Chondrocyte (in vitro differentiated cells): Measurements from ENCODE around the gene RANBP3. TPM values are rescaled to one million over a fixed set of nuclear protein-coding genes. Genes with fewer than 3 reads are reported as not detected.

Experiments
- DNase-seq: peaks from one replicate; pipeline ENCODE4 v3.0.0; 2021; ENCODE audit warnings: mixed read lengths, low spot score
- H3K27ac Mint-ChIP-seq: one replicate; pipeline ENCODE4 v1.8.0; 2021; ENCODE audit warnings: mild to moderate bottlenecking, moderate library complexity, mixed read lengths; ENCODE audit not compliant: unreplicated experiment
- H3K27me3 Mint-ChIP-seq: 2 replicates; pipeline ENCODE4 v1.8.0; 2021; ENCODE audit warnings: low read depth, mixed read lengths
- H3K36me3 Mint-ChIP-seq: 2 replicates; pipeline ENCODE4 v1.8.0; 2021; ENCODE audit warnings: low read depth, mixed read lengths
- H3K4me1 Mint-ChIP-seq: 2 replicates; pipeline ENCODE4 v1.8.0; 2021; ENCODE audit warnings: low read depth, mild to moderate bottlenecking, mixed read lengths
- H3K4me3 Mint-ChIP-seq: one replicate; pipeline ENCODE4 v1.8.0; 2021; ENCODE audit warnings: mild to moderate bottlenecking, moderate library complexity, mixed read lengths; ENCODE audit not compliant: unreplicated experiment
- H3K9me3 Mint-ChIP-seq: 2 replicates; pipeline ENCODE4 v1.8.0; 2021; ENCODE audit warnings: low read depth, mixed read lengths
- total RNA-seq: library from RNA; stranded (reverse); gene quantifications from 3 replicates; pipeline ENCODE4 v1.2.1, GENCODE V29; 2021
- TF ChIP-seq, protein P1 (sequence below): fragments of 200-600 bp; sonication (generic); IDR thresholded peaks from 2 replicates; pipeline ENCODE4 v1.5.0; 2021; ENCODE audit warnings: antibody characterized with exemption, mild to moderate bottlenecking, moderate library complexity

Gene RANBP3
- total RNA-seq, 1 donor from 2014 or later: 53.5 TPM

DNA sequence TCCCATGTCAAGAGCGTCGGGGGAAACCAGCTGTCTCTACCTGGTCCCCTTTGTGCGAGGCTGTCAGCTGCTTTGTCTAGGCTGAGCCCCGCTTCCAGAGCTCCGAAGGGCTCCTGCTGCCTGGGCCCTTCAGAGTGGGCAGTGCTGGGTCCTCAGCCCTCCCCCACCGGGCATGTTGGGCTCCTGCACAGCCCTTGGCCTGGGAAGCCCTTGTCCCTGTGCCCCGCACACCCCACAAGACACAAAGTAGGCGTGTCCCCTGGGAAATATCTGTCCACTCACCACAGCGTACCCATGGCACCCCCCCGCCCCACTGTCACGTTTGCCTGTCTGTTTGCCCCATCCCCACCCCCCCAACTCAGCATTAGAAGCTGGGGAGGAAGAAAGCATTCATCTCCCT, 39.6 kb upstream of the RANBP3 start:
- H3K4me3 Mint-ChIP-seq: no peak overlapping the region
- H3K27ac Mint-ChIP-seq: no peak overlapping the region
- no peaks in the 10 kb centered on the region for H3K27me3 Mint-ChIP-seq
- peaks cover 6% of the 10 kb centered on the region for H3K36me3 Mint-ChIP-seq
- no peaks in the 10 kb centered on the region for H3K9me3 Mint-ChIP-seq
- TF ChIP-seq, protein P1, sequence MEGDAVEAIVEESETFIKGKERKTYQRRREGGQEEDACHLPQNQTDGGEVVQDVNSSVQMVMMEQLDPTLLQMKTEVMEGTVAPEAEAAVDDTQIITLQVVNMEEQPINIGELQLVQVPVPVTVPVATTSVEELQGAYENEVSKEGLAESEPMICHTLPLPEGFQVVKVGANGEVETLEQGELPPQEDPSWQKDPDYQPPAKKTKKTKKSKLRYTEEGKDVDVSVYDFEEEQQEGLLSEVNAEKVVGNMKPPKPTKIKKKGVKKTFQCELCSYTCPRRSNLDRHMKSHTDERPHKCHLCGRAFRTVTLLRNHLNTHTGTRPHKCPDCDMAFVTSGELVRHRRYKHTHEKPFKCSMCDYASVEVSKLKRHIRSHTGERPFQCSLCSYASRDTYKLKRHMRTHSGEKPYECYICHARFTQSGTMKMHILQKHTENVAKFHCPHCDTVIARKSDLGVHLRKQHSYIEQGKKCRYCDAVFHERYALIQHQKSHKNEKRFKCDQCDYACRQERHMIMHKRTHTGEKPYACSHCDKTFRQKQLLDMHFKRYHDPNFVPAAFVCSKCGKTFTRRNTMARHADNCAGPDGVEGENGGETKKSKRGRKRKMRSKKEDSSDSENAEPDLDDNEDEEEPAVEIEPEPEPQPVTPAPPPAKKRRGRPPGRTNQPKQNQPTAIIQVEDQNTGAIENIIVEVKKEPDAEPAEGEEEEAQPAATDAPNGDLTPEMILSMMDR: no peak
- H3K4me1 Mint-ChIP-seq: peaks cover 13% of the 10 kb centered on the region
- peak; percentile 42 for DNase-seq

DNA sequence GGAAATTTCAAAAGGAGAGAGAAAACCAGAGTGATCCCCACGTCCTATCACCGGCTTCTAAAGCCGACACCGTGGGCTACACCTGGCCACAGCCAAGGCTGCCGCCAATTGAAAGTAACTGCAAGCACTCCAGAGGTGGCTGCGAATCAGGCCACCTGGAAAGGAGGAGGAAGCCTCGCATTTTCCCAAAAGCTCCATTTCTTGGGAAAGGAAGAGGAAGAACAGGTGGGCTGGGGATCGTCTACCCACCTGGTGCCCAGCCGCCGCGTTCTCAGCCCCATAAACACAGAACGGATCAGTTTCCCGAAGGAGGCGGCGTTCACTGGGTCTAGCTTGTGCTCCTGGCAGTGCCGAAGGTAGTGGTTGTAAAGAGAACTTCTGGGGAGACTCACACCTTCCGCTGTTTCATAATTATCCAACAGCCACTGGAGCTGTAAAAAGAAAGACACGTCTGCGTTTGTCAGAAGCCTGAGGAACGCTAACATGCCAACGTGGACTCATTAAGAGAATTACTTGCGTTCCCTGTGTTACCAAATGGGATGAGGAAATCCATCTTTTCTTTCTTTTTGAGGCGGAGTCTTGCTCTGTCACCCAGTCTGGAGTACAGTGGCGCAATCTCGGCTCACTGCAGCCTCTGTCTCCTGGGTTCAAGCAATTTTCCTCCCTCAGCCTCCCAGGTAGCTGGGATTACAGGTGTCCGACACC, 38.1 kb upstream of the RANBP3 start:
- Mint-ChIP-seq H3K4me3 (no peak overlapping the region), H3K27me3 (no peaks in the 10 kb centered on the region), H3K4me1 (peaks cover 4% of the 10 kb centered on the region), H3K36me3 (peaks cover 6% of the 10 kb centered on the region), H3K9me3 (no peaks in the 10 kb centered on the region), H3K27ac (no peak overlapping the region)
- TF ChIP-seq, protein P1: no peak
- DNase-seq: peak; percentile 54

DNA sequence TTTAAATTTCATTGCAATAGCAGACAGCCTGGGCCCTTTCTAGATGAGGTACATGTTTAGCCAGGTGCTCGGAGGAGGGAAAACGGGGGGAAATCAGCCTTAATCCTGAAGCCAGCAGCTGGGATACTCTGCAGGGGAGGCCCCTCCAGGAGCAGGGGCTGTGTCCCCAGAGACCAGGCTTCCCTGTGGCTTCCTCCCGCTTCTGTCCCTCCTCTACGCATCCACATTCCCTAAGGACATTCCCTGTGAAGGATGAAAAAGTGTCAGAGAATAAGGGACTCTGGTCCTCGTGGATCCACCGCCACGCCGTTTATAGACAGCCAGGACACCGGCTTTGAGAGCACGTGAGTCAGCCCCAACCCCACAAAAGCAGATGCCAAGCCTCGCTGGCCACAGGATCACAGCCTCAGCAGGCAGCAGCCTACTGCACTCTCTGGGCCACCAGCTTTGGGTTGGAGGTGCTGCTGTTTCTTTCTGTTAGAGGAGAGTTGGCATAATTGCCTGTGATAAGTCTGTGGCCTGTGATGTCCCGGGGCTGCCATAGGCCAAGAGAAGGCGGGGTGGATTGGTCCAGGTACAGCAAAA, 36.7 kb upstream of the RANBP3 start:
- H3K36me3 Mint-ChIP-seq: peaks cover 7% of the 10 kb centered on the region
- DNase-seq: peak; percentile 38
- H3K4me3 Mint-ChIP-seq: no peak overlapping the region
- no peaks in the 10 kb centered on the region for H3K27me3 Mint-ChIP-seq
- TF ChIP-seq, protein P1: no peak
- H3K9me3 Mint-ChIP-seq: no peaks in the 10 kb centered on the region
- peaks cover 4% of the 10 kb centered on the region for H3K4me1 Mint-ChIP-seq
- H3K27ac Mint-ChIP-seq: no peak overlapping the region

DNA sequence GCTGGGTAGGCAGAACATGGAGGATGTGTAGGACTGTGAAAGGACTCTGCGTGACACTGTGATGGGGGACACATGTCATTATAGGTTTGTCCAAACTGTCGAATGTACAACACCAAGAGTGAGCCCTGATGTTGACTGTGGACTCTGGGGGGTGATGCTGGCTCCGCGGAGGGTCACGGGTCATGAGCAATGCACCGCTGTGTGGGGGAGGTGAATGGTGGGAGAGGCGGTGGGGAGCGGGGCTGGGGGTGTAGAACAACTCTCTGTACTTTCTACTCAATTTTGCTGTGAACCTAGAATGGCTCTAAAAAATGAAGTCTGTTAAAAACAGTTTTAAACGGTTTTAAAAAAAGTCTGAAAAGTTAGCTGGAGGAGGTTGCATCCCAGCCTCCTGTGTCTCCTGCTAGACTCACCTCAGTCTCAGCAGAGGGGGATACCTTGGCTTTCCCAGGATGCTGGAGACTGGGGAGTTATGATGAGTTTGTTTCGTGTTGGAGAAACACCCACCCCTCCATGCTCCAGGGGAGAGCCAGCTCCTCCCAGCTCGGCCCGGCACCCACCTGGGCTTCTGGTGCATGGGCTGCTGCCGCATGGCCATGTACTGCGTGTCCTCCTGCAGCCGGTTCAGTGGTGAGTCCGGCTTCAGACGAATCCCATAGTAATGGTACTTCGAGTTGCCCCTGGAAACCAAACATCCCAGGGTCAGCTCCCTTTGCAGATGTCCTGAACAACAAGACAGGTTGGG, 34.7 kb upstream of the RANBP3 start:
- Mint-ChIP-seq H3K27me3 (no peaks in the 10 kb centered on the region), H3K27ac (no peak overlapping the region), H3K4me3 (no peak overlapping the region), H3K9me3 (no peaks in the 10 kb centered on the region), H3K4me1 (peaks cover 4% of the 10 kb centered on the region), H3K36me3 (peaks cover 8% of the 10 kb centered on the region)
- TF ChIP-seq, protein P1: no peak
- DNase-seq: peak; percentile 55

DNA sequence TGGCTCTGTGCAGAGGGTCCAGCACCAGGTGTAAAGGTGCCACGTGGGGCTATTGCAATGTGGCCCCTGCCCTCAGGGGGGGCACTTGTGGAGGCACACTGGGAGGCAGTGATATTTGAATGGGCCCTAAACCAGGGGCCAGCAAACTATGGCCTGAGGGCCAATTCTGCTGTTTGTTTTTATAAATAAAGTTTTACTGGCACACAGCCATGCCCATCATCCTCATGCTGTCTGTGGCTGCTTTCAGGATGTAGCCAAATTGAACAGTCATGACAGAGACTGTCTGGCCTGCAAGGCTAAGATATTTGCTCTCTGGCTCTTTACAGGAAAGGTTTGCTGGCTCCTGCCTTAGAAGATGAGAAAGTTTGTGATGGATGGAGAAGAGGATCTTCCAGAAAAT, 33.9 kb upstream of the RANBP3 start:
- peaks cover 4% of the 10 kb centered on the region for H3K4me1 Mint-ChIP-seq
- peak overlapping the region; percentile 39 for H3K27ac Mint-ChIP-seq
- H3K36me3 Mint-ChIP-seq: peaks cover 13% of the 10 kb centered on the region
- H3K9me3 Mint-ChIP-seq: no peaks in the 10 kb centered on the region
- TF ChIP-seq, protein P1: no peak
- H3K27me3 Mint-ChIP-seq: no peaks in the 10 kb centered on the region
- no peak overlapping the region for H3K4me3 Mint-ChIP-seq
- DNase-seq: no peak
